Measurements from ENCODE around the gene SDF4. TPM values are rescaled to one million over a fixed set of nuclear protein-coding genes. Genes with fewer than 3 reads are reported as not detected.

SDF4 gene
- total and polyA plus RNA-seq, 2 experiments from 2014 or later: 45.0 to 62.6 TPM

GRCh38 chr1:1213345-1214265 is 18.2 kb downstream of the SDF4 start, which contains the start of gene TNFRSF4:
TSS of gene TNFRSF4 (minus strand) at chr1:1214153. CDS start at chr1:1214127, 26 bp downstream.
- no peak within 1 kb of the TSS for H2AFZ ChIP-seq
- H3K4me1 ChIP-seq (ENCODE audit: insufficient read depth): no peaks in the 10 kb centered on the region
- no peak within 1 kb of the TSS for H3K4me2 ChIP-seq
- ATAC-seq: peak; percentile 28
- no peaks in the 10 kb centered on the region for H3K27me3 ChIP-seq (ENCODE audit: insufficient read depth)
- no peak within 1 kb of the TSS for H3K4me3 Mint-ChIP-seq
- no peaks in the 10 kb centered on the region for H3K9me3 Mint-ChIP-seq
- peaks cover 12% of the 10 kb centered on the region; the same call in 2 of the 3 replicates for H3K36me3 Mint-ChIP-seq (ENCODE audit: low read depth)
- no peaks in the 10 kb centered on the region for H3K9me2 ChIP-seq (ENCODE audit: insufficient read depth)
- H3K36me3 ChIP-seq (ENCODE audit: insufficient read depth): peaks cover 4% of the 10 kb centered on the region; the same call in 1 of the 2 replicates
- no peak within 1 kb of the TSS for H3K27ac Mint-ChIP-seq
- H3K4me3 ChIP-seq: no peak within 1 kb of the TSS
- DNase-seq (ENCODE audit: low spot score): no peak
- no peak within 1 kb of the TSS for H3K27ac ChIP-seq (ENCODE audit: low read depth)
- H3K79me2 ChIP-seq (replicated peaks; ENCODE audit: insufficient read depth): no peaks in the 10 kb centered on the region
- H3F3A ChIP-seq (replicated peaks; ENCODE audit: low read depth): no peaks in the 10 kb centered on the region
- no peaks in the 10 kb centered on the region; the same call in 1 of the 2 replicates for H4K20me1 ChIP-seq (replicated peaks; ENCODE audit: insufficient read depth)
- H3K27me3 Mint-ChIP-seq (ENCODE audit: insufficient read depth, low read depth, poor library complexity): peaks cover 9% of the 10 kb centered on the region
- TF ChIP-seq ETS1 (IDR thresholded peaks at IDR 0.05) (no peak), NANOG (IDR thresholded peaks at IDR 0.05; ENCODE audit: borderline replicate concordance) (no peak), ZNF331 (CRISPR knock-in tag; IDR thresholded peaks at IDR 0.05; ENCODE audit: low read depth) (no peak), STAT1 (IDR thresholded peaks at IDR 0.05; ENCODE audit: unreplicated experiment) (no peak), ZNF462 (CRISPR knock-in tag; IDR thresholded peaks at IDR 0.05) (no peak), EZH2phosphoT487 (IDR thresholded peaks at IDR 0.05; ENCODE audit: unreplicated experiment) (no peak)
- no peaks in the 10 kb centered on the region for H3K4me1 Mint-ChIP-seq
